ENCODE data around the gene TUBGCP6.

DNA sequence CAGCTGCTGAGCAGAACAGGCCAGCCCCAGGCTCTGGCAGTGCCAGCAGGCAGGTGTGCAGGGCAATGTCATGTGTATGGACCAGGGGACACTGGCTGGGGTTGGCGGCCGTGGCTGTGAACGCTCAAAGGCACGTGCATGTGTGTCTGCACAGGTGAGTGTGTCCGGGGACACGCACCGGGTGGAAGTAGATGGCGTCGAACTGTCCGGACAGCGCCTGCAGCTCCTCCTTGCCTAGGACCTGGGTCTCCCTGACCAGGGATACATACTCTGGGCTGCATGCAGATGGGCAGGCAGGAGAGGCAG lies 5.4 kb upstream of the TUBGCP6 start:
- TF ChIP-seq POLR2A (IDR thresholded peaks at IDR 0.05; ENCODE audit: borderline replicate concordance, extremely low read depth, insufficient read depth, insufficient read length) (no peak), CTCF (IDR thresholded peaks at IDR 0.05 in 2 of 3, conservative IDR thresholded peaks at IDR 0.05 in 1 of 3; ENCODE audit: borderline replicate concordance in 1 of 3, insufficient read depth in 1 of 3, low read depth in 2 of 3, low read length in 2 of 3) (no peak), RAD21 (IDR thresholded peaks at IDR 0.05; ENCODE audit: low read depth) (no peak), YY1 (IDR thresholded peaks at IDR 0.05; ENCODE audit: extremely low read depth, insufficient replicate concordance, low read depth, low read length) (no peak), SIN3A (IDR thresholded peaks at IDR 0.05; ENCODE audit: low read depth) (no peak), ATF3 (IDR thresholded peaks at IDR 0.05) (no peak), EGR1 (IDR thresholded peaks at IDR 0.05; ENCODE audit: low read depth) (no peak), EZH2phosphoT487 (IDR thresholded peaks at IDR 0.05; ENCODE audit: borderline replicate concordance) (no peak), EZH2 (IDR thresholded peaks at IDR 0.05) (no peak), ZFX (IDR thresholded peaks at IDR 0.05) (no peak), JUND (IDR thresholded peaks at IDR 0.05) (no peak)
- TF ChIP-seq, protein P1, sequence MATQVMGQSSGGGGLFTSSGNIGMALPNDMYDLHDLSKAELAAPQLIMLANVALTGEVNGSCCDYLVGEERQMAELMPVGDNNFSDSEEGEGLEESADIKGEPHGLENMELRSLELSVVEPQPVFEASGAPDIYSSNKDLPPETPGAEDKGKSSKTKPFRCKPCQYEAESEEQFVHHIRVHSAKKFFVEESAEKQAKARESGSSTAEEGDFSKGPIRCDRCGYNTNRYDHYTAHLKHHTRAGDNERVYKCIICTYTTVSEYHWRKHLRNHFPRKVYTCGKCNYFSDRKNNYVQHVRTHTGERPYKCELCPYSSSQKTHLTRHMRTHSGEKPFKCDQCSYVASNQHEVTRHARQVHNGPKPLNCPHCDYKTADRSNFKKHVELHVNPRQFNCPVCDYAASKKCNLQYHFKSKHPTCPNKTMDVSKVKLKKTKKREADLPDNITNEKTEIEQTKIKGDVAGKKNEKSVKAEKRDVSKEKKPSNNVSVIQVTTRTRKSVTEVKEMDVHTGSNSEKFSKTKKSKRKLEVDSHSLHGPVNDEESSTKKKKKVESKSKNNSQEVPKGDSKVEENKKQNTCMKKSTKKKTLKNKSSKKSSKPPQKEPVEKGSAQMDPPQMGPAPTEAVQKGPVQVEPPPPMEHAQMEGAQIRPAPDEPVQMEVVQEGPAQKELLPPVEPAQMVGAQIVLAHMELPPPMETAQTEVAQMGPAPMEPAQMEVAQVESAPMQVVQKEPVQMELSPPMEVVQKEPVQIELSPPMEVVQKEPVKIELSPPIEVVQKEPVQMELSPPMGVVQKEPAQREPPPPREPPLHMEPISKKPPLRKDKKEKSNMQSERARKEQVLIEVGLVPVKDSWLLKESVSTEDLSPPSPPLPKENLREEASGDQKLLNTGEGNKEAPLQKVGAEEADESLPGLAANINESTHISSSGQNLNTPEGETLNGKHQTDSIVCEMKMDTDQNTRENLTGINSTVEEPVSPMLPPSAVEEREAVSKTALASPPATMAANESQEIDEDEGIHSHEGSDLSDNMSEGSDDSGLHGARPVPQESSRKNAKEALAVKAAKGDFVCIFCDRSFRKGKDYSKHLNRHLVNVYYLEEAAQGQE (IDR thresholded peaks at IDR 0.05; ENCODE audit: low read depth) = no peak

Data from HCT116 (cell line).